OCI-M2 (cell line): Measurements from ENCODE around the gene NKAPL.
"Not testable (repeated sequence)": the region's sequence is repeated elsewhere in the genome, so short reads cannot be mapped to it uniquely, and the experiment has no call there.

ENCODE experiments used
- DNase-seq: peaks from one replicate; lab custom pipeline; 2025; ENCODE audit not compliant: unreplicated experiment; lab: John Stamatoyannopoulos, UW

Gene NKAPL

DNA sequence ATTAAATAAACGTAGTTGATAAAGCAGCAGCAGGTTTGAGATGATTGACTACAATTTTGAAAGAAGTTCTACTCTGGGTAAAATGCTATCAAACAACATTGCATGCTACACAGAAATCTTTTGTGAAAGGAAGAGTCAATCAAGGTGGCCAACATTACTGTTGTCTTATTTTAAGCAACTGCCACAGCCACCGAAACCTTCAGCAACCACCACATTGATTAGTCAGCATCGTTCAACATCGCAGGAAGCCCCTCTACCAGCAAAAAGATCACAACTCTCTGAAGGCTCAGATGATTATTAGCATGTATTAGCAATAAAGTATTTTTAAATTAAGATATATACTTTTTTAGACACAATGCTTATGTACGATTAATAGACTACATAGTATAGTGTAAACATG is 36.2 kb downstream of the NKAPL start:
- no peak for DNase-seq

DNA sequence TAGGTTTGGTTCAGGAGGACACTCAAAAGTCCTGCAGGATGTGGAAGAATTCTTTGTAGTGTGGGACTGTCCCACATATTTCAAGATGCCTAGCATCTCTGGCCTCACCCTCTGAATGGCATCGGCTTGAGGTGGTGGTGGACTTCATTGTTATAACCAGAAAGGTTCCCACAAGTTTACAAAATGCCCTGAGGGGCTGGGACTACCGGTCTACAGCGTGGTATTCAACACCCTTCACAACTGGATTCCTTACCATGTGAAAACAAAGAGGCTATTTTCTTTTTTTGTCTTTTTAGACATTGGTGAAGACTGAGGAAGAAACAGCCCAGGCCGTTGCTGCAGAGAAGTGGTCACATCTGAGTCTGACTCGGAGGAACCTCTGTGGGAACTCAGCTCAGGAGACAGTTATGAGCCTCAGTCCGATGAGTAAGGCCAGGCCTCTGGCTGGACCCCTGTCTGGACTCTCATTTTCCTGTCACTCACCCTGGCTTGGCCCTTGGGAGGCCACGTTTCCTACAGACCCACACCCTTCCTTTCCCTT is 37.5 kb downstream of the NKAPL start:
- no peak for DNase-seq

DNA sequence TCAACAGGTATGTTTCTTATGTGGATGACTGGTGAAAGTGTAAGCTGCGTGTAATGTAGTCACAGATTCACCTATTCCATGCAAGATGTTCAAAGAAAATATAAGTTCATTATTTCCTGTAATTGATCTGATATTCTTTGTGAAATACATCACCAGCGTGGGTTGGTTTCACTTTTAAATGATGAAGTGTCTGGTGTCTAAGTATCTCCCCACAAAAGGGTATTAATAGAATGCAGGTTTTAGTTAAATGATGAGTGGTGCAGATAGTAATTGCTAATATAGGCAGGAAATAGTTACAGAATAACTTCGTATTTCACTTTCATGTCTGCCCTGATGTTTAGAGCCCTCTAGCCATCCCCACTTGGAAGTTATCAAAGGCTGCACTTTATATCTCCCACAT is 44.5 kb downstream of the NKAPL start:
- DNase-seq: no peak

DNA sequence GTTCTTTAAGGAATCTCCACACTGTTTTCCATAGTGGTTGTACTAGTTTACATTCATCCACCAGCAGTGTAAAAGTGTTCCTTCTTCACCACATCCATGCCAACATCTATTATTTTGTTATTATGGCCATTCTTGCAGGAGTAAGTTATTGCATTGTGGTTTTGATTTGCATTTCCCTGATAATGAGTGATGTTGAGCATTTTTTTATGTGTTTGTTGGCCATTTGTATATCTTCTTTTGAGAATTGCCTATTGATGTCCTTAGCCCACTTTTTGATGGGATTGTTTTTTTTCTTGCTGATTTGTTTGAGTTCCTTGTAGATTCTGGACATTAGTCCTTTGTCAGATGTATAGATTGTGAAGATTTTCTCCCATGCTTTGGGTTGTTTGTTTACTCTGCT is 47.3 kb downstream of the NKAPL start:
- not testable (repeated sequence) for DNase-seq
